Testis (tissue), 3 donors: ENCODE measurements around the gene MPG. TPM values are rescaled to one million over a fixed set of nuclear protein-coding genes. Genes with fewer than 3 reads are reported as not detected.

Source experiments
- DNase-seq: peaks from one replicate; pipeline ENCODE4 v3.0.0-alpha.2; 2019
- H3K27ac ChIP-seq, 2 donors: fragments of 200-600 bp; sonication (generic); one replicate each; pipeline ENCODE4 v1.5.1; 2019
- H3K27me3 ChIP-seq: fragments of 200-600 bp; sonication (generic); one replicate; pipeline ENCODE4 v1.5.1; 2019
- H3K36me3 ChIP-seq: fragments of 200-600 bp; sonication (generic); one replicate; pipeline ENCODE4 v1.5.1; 2017; ENCODE audit warnings: low read depth; ENCODE audit errors: missing control alignments
- H3K4me1 ChIP-seq: fragments of 200-600 bp; sonication (generic); one replicate; pipeline ENCODE4 v1.5.1; 2019
- H3K4me3 ChIP-seq, 2 donors: fragments of 200-600 bp; sonication (generic); one replicate each; pipeline ENCODE4 v1.5.1; 2017 to 2019
- H3K9me3 ChIP-seq: fragments of 200-600 bp; sonication (generic); one replicate; pipeline ENCODE4 v1.5.1; 2017
- POLR2A ChIP-seq: fragments of 450-650 bp; IDR thresholded peaks from one replicate; pipeline ENCODE4 v1.6.1; 2017; ENCODE audit warnings: antibody characterized with exemption, mild to moderate bottlenecking, moderate library complexity
- WGBS, 2 donors: methylation state at CpG; one replicate each; pipeline ENCODE4 v1.1.5; 2018; 5-methylcytosine and 5-hydroxymethylcytosine counted together
- intact Hi-C: fragments of 100-400 bp; cut with DNase I; formaldehyde crosslinking; loops from one replicate; pipeline ENCODE4 v1.15.1; 2023; ENCODE audit warnings: low total_unique reads
- polyA plus RNA-seq: library from polyadenylated mRNA; stranded (reverse); fragments of 350-450 nt; fragmentation: Illumina TruSeq; extraction: RNeasy Lipid Tissue Mini Kit (QIAGEN cat#74804); gene quantifications from one replicate; pipeline ENCODE4 v1.2.3, GENCODE V29; 2014; ENCODE audit warnings: low read depth, low replicate concordance; ENCODE audit not compliant: insufficient read depth
- total RNA-seq, 2 donors: library from RNA; depleted of rRNA; stranded (reverse); fragments of >200 nt; gene quantifications; one replicate each; pipeline ENCODE4 v1.2.3, GENCODE V29; 2016
- TF ChIP-seq, protein P1 (sequence below), 3 experiments: fragments of 450-650 bp in 2 of 3; fragments of 200-600 bp in 1 of 3; sonication (generic) in 1 of 3; IDR thresholded peaks; one replicate each; pipeline ENCODE4 v1.5.1; 2016 to 2019; ENCODE audit warnings: antibody characterized with exemption in 3 of 3, mild to moderate bottlenecking in 2 of 3, moderate library complexity in 1 of 3

Gene MPG
- total and polyA plus RNA-seq, 3 donors from 2014 or later = 42.6 to 61.7 (median 44.8) TPM

- Histone ChIP-seq H3K4me3 (no peak overlapping the region), H3K9me3 (no peaks in the 10 kb centered on the region), H3K36me3 (no peaks in the 10 kb centered on the region), H3K27ac (no peak overlapping the region), H3K4me1 (peaks cover 10% of the 10 kb centered on the region), H3K27me3 (no peaks in the 10 kb centered on the region)
- no peak for DNase-seq
- TF ChIP-seq, protein P1, sequence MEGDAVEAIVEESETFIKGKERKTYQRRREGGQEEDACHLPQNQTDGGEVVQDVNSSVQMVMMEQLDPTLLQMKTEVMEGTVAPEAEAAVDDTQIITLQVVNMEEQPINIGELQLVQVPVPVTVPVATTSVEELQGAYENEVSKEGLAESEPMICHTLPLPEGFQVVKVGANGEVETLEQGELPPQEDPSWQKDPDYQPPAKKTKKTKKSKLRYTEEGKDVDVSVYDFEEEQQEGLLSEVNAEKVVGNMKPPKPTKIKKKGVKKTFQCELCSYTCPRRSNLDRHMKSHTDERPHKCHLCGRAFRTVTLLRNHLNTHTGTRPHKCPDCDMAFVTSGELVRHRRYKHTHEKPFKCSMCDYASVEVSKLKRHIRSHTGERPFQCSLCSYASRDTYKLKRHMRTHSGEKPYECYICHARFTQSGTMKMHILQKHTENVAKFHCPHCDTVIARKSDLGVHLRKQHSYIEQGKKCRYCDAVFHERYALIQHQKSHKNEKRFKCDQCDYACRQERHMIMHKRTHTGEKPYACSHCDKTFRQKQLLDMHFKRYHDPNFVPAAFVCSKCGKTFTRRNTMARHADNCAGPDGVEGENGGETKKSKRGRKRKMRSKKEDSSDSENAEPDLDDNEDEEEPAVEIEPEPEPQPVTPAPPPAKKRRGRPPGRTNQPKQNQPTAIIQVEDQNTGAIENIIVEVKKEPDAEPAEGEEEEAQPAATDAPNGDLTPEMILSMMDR (IDR thresholded peaks at IDR 0.05) = no peak
- no peak for TF ChIP-seq POLR2A
- 78 to 90% methylated on average over 5 of the region's 5 CpGs for WGBS, 2 donors
- intact Hi-C loops = no loop called here
These were observed 26.3 kb downstream of the MPG start for GRCh38 chr16:104355-104754.

DNA sequence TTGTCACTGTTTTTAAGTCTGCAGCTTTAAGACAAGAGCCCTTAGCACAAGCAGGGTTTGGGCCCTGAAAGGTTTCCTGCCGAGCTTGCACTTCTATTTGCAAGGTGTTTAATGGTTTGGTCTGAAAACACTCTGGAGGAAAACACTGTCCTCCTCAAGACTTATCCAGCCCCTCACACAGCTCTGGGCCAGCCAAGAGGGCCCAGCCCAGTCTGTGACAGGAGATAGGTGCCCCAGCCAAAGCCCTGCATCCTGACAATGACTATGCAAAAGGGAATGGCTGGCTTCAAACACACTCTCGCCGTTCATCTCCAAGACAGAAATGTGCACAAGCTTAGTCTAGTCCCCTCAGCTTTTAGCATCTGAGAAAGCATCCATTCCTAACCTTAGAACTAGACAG is 26.9 kb downstream of the MPG start:
- Histone ChIP-seq H3K36me3 (no peaks in the 10 kb centered on the region), H3K27me3 (no peaks in the 10 kb centered on the region), H3K4me1 (peaks cover 10% of the 10 kb centered on the region), H3K4me3 (no peak overlapping the region), H3K9me3 (no peaks in the 10 kb centered on the region), H3K27ac (no peak overlapping the region)
- intact Hi-C loops = no loop called here
- WGBS, 2 donors = 70 to 92% methylated on average over 3 of the region's 3 CpGs
- no peak for TF ChIP-seq POLR2A
- TF ChIP-seq, protein P1 (IDR thresholded peaks at IDR 0.05) = no peak
- no peak for DNase-seq

GRCh38 chr16:105521-105920 is 27.5 kb downstream of the MPG start:
- TF ChIP-seq, protein P1 (IDR thresholded peaks at IDR 0.05) = no peak
- TF ChIP-seq POLR2A = no peak
- peaks cover 10% of the 10 kb centered on the region for H3K4me1 ChIP-seq
- intact Hi-C loops = no loop called here

GRCh38 chr16:106623-107324 is 28.7 kb downstream of the MPG start:
- H3K4me1 ChIP-seq = peaks cover 5% of the 10 kb centered on the region
- H3K27ac ChIP-seq = no peak overlapping the region
- H3K27me3 ChIP-seq = no peaks in the 10 kb centered on the region
- peak; percentile 80 for DNase-seq
- no peaks in the 10 kb centered on the region for H3K36me3 ChIP-seq
- no peaks in the 10 kb centered on the region for H3K9me3 ChIP-seq
- TF ChIP-seq, protein P1 (IDR thresholded peaks at IDR 0.05) = peak; percentile 64 to 80 (median 67)
- no peak for TF ChIP-seq POLR2A
- intact Hi-C loops = no loop called here
- 45 to 61% methylated on average over 6 of the region's 6 CpGs for WGBS, 2 donors
- no peak overlapping the region for H3K4me3 ChIP-seq

More at GRCh38 chr16:105521-105920, 27.5 kb downstream of the MPG start:
- no peaks in the 10 kb centered on the region for H3K9me3 ChIP-seq
- H3K27me3 ChIP-seq = no peaks in the 10 kb centered on the region
- DNase-seq = no peak
- no peak overlapping the region for H3K27ac ChIP-seq
- no peaks in the 10 kb centered on the region for H3K36me3 ChIP-seq
- no peak overlapping the region for H3K4me3 ChIP-seq
- 87 to 94% methylated on average over 6 of the region's 6 CpGs for WGBS, 2 donors
